GM12878 (cell line): Measurements from ENCODE around the gene NDUFC1.

Experiments
- JUNB ChIP-seq: IDR thresholded peaks from 2 replicates; pipeline ENCODE4 v1.6.1; 2016; ENCODE audit warnings: antibody characterized with exemption, mild to moderate bottlenecking
- TF ChIP-seq, protein P1 (sequence below): fragments of 450-650 bp; IDR thresholded peaks from 2 replicates; pipeline ENCODE4 v1.6.1; 2017; ENCODE audit warnings: mild to moderate bottlenecking
- TF ChIP-seq, protein P2 (sequence below), 3 experiments: IDR thresholded peaks in 2 of 3; conservative IDR thresholded peaks in 1 of 3; 2 replicates each; pipeline ENCODE4 v1.5.1; 2011; ENCODE audit warnings: low read depth in 3 of 3, low read length in 3 of 3, mild to moderate bottlenecking in 3 of 3, control low read depth in 2 of 3, moderate library complexity in 2 of 3, inconsistent platforms in 1 of 3, mixed read lengths in 1 of 3; ENCODE audit not compliant: control insufficient read depth in 2 of 3, insufficient read depth in 1 of 3; ENCODE audit errors: extremely low read depth in 1 of 3

DNA sequence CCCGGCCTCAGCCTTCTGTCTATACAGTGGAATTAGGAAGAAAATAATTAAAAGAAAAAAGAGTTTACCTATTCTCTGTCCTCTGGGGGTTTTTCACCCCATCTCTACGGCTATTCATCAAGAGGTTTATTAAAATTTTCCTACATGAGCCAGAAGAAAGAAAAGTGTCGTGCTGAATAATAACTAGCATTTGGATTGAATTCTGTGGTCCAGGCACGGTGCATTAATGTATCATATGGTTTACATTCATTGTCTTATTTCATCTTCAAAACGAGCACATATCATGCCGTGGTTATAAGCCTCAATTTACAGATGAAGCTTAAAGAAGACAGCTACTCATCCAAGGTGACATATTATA is 6.4 kb downstream of the NDUFC1 start:
- TF ChIP-seq JUNB: no peak
- TF ChIP-seq, protein P1, sequence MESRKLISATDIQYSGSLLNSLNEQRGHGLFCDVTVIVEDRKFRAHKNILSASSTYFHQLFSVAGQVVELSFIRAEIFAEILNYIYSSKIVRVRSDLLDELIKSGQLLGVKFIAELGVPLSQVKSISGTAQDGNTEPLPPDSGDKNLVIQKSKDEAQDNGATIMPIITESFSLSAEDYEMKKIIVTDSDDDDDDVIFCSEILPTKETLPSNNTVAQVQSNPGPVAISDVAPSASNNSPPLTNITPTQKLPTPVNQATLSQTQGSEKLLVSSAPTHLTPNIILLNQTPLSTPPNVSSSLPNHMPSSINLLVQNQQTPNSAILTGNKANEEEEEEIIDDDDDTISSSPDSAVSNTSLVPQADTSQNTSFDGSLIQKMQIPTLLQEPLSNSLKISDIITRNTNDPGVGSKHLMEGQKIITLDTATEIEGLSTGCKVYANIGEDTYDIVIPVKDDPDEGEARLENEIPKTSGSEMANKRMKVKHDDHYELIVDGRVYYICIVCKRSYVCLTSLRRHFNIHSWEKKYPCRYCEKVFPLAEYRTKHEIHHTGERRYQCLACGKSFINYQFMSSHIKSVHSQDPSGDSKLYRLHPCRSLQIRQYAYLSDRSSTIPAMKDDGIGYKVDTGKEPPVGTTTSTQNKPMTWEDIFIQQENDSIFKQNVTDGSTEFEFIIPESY: no peak
- TF ChIP-seq, protein P2, sequence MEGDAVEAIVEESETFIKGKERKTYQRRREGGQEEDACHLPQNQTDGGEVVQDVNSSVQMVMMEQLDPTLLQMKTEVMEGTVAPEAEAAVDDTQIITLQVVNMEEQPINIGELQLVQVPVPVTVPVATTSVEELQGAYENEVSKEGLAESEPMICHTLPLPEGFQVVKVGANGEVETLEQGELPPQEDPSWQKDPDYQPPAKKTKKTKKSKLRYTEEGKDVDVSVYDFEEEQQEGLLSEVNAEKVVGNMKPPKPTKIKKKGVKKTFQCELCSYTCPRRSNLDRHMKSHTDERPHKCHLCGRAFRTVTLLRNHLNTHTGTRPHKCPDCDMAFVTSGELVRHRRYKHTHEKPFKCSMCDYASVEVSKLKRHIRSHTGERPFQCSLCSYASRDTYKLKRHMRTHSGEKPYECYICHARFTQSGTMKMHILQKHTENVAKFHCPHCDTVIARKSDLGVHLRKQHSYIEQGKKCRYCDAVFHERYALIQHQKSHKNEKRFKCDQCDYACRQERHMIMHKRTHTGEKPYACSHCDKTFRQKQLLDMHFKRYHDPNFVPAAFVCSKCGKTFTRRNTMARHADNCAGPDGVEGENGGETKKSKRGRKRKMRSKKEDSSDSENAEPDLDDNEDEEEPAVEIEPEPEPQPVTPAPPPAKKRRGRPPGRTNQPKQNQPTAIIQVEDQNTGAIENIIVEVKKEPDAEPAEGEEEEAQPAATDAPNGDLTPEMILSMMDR (IDR thresholded peaks at IDR 0.05 in 2 of 3, conservative IDR thresholded peaks at IDR 0.05 in 1 of 3; ENCODE audit: control insufficient read depth in 2 of 3, extremely low read depth in 1 of 3, insufficient read depth in 1 of 3, low read depth in 3 of 3, low read length in 3 of 3): no peak
